CD4-positive, alpha-beta memory T cell (primary cell): ENCODE results near the gene PLCG1. TPM values are rescaled to one million over a fixed set of nuclear protein-coding genes. Genes with fewer than 3 reads are reported as not detected.

Source experiments
- CTCF ChIA-PET: fragments of 350-600 bp; sonication (Branson Sonifier 250); formaldehyde crosslinking; loops from one replicate; lab custom pipeline; 2021; ENCODE audit warnings: inconsistent platforms; ENCODE audit not compliant: partially characterized antibody; lab: Charles Lee
- POLR2A ChIA-PET: fragments of 350-600 bp; sonication (Branson Sonifier 250); formaldehyde crosslinking; loops from one replicate; lab custom pipeline; 2021; ENCODE audit not compliant: partially characterized antibody; lab: Charles Lee
- DNase-seq, 5 donors: peaks; one replicate each; pipeline versions ENCODE4 v3.0.0 to v3.0.0-alpha.2; 2020 to 2022; ENCODE audit warnings: mixed read lengths in 1 of 5
- H3K27ac ChIP-seq: one replicate; pipeline ENCODE4 v1.7.0; 2013; ENCODE audit warnings: low read depth, low read length
- H3K27me3 ChIP-seq: 2 replicates; pipeline ENCODE4 v1.7.0; 2013; ENCODE audit warnings: mild to moderate bottlenecking, low read length, moderate library complexity; ENCODE audit not compliant: insufficient read depth
- H3K36me3 ChIP-seq: 2 replicates; pipeline ENCODE4 v1.7.0; 2013; ENCODE audit warnings: mild to moderate bottlenecking, low read length, moderate library complexity; ENCODE audit not compliant: insufficient read depth
- H3K4me1 ChIP-seq: 2 replicates; pipeline ENCODE4 v1.7.0; 2013; ENCODE audit warnings: mild to moderate bottlenecking, low read length, moderate library complexity; ENCODE audit not compliant: insufficient read depth
- H3K4me3 ChIP-seq, 2 donors: one replicate each; pipeline ENCODE4 v1.7.0; 2013; ENCODE audit warnings: low read length in 2 of 2, mild to moderate bottlenecking in 1 of 2
- H3K9me3 ChIP-seq, 2 donors: one replicate each; pipeline ENCODE4 v1.7.0; 2013; ENCODE audit warnings: low read length in 2 of 2, control low read depth in 1 of 2; ENCODE audit not compliant: control insufficient read depth in 1 of 2
- H3K27ac Mint-ChIP-seq, 7 donors: one replicate each; pipeline ENCODE4 v1.8.0; 2020 to 2021; ENCODE audit warnings: mixed read lengths in 7 of 7, mild to moderate bottlenecking in 6 of 7, inconsistent platforms in 3 of 7, moderate library complexity in 3 of 7
- H3K27me3 Mint-ChIP-seq, 2 donors: one replicate each; pipeline ENCODE4 v1.8.0; 2020 to 2021; ENCODE audit warnings: mixed read lengths in 2 of 2
- H3K36me3 Mint-ChIP-seq, 2 donors: one replicate each; pipeline ENCODE4 v1.8.0; 2020 to 2021; ENCODE audit warnings: mixed read lengths in 2 of 2, inconsistent platforms in 1 of 2, mild to moderate bottlenecking in 1 of 2
- H3K4me1 Mint-ChIP-seq, 4 donors: one replicate each; pipeline ENCODE4 v1.8.0; 2020 to 2021; ENCODE audit warnings: mixed read lengths in 4 of 4, mild to moderate bottlenecking in 1 of 4
- H3K4me3 Mint-ChIP-seq, 8 donors: one replicate each; pipeline ENCODE4 v1.8.0; 2020 to 2021; ENCODE audit warnings: mixed read lengths in 8 of 8, mild to moderate bottlenecking in 7 of 8, moderate library complexity in 6 of 8, inconsistent platforms in 3 of 8
- H3K9me3 Mint-ChIP-seq, 8 donors: one replicate each; pipeline ENCODE4 v1.8.0; 2020 to 2021; ENCODE audit warnings: mixed read lengths in 8 of 8, mild to moderate bottlenecking in 5 of 8, inconsistent platforms in 3 of 8, moderate library complexity in 1 of 8
- intact Hi-C: fragments of 100-400 bp; cut with micrococcal nuclease; formaldehyde crosslinking; loops from one replicate; pipeline ENCODE4 v1.15.1; 2023
- polyA plus RNA-seq, 2 donors: library from polyadenylated mRNA; unstranded; fragments of 300-500 nt; fragmentation: Illumina TruSeq; gene quantifications; one replicate each; pipeline ENCODE4 v1.2.3, GENCODE V29; 2021
- total RNA-seq, 2 experiments: library from RNA; stranded (reverse); gene quantifications; one replicate each; pipeline ENCODE4 v1.2.3, GENCODE V29; 2021

Gene PLCG1
- total and polyA plus RNA-seq, 4 experiments from 2014 or later: 22.8 to 320 (median 194) TPM

DNA sequence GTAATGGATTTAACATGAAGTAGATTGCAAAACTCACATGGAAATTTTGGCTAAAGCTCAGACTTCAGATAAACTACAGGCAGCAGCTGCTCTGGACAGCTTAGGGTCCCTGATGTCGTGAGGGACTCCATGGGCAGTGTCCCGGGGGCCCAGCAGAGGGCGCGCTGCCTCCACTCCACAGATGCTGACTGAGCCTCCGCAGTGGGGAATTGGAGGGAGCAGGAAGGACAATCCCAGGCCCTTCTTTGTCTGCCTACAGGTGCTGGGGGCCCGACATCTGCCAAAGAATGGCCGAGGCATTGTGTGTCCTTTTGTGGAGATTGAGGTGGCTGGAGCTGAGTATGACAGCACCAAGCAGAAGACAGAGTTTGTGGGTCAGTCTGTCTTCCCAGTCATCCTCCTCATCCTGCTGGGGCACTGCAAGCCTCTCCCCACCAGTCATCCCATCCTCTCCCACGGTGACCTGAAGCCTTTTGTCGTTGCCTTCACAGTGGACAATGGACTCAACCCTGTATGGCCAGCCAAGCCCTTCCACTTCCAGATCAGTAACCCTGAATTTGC lies 35.9 kb downstream of the PLCG1 start:
- no peak overlapping the region for H3K27ac ChIP-seq
- H3K27me3 Mint-ChIP-seq: no peaks in the 10 kb centered on the region
- no peaks in the 10 kb centered on the region for H3K9me3 ChIP-seq
- H3K4me1 ChIP-seq: no peaks in the 10 kb centered on the region
- peak; percentile 50 to 61 (median 54) for DNase-seq
- peaks cover 37 to 86% of the 10 kb centered on the region in 2 donors for H3K36me3 Mint-ChIP-seq
- ChIA-PET POLR2A (interaction anchor here (1.4 to 8.8 kb wide), 4 partner anchors 15 to 38 kb away, joined by 4 to 70 read pairs (median 14); partner anchors contain the start of gene PLCG1), CTCF (interaction anchor here (0.6 to 3.9 kb wide), 37 partner anchors 8 to 238 kb away, joined by 3 to 69 read pairs (median 5); partner anchors contain the start of genes LPIN3 and PLCG1)
- H3K9me3 Mint-ChIP-seq: no peaks in the 10 kb centered on the region
- peaks cover 78% of the 10 kb centered on the region for H3K36me3 ChIP-seq
- no peaks in the 10 kb centered on the region for H3K27me3 ChIP-seq
- H3K4me3 Mint-ChIP-seq: no peak overlapping the region
- peaks cover 0 to 29% (median 13%) of the 10 kb centered on the region in 4 donors for H3K4me1 Mint-ChIP-seq
- H3K27ac Mint-ChIP-seq: peak overlapping the region in 6 of 7 donors; percentile 8 to 82 (median 56)
- intact Hi-C loops: loop anchor here (1.0 kb wide), 3 partner anchors 38 to 167 kb away; partner anchors contain the start of gene LPIN3
- no peak overlapping the region for H3K4me3 ChIP-seq

DNA sequence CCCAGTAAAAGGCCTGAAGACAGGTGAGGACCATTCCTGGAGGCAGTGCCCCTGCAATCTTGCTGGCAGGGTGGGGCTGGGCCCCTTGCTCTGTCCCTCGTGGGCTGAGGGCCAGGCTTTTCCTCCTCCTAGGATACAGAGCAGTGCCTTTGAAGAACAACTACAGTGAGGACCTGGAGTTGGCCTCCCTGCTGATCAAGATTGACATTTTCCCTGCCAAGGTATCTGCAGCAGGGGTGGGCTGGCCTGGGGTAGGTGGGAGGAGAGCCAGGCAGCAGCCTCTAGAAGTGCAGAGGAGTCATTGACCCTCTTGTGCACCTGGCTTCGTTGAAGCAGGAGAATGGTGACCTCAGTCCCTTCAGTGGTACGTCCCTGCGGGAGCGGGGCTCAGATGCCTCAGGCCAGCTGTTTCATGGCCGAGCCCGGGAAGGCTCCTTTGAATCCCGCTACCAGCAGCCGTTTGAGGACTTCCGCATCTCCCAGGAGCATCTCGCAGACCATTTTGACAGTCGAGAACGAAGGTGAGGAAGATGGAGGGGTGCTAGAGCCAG lies 36.5 kb downstream of the PLCG1 start:
- Mint-ChIP-seq H3K27me3 (no peaks in the 10 kb centered on the region), H3K27ac (peak overlapping the region in 6 of 7 donors; percentile 29 to 68 (median 56)), H3K9me3 (no peaks in the 10 kb centered on the region), H3K4me1 (peaks cover 0 to 29% (median 13%) of the 10 kb centered on the region in 4 donors), H3K36me3 (peaks cover 37 to 82% of the 10 kb centered on the region in 2 donors), H3K4me3 (no peak overlapping the region)
- Histone ChIP-seq H3K27ac (no peak overlapping the region), H3K36me3 (peaks cover 72% of the 10 kb centered on the region), H3K4me1 (no peaks in the 10 kb centered on the region), H3K9me3 (no peaks in the 10 kb centered on the region), H3K27me3 (no peaks in the 10 kb centered on the region), H3K4me3 (no peak overlapping the region)
- ChIA-PET CTCF (interaction anchor here (0.6 to 3.9 kb wide), 17 partner anchors 9 to 205 kb away, joined by 3 to 69 read pairs (median 7); partner anchors contain the start of genes LPIN3 and PLCG1), POLR2A (interaction anchor here (1.4 to 8.8 kb wide), 3 partner anchors 16 to 39 kb away, joined by 5 to 70 read pairs (median 22); partner anchors contain the start of gene PLCG1)
- DNase-seq: no peak
- intact Hi-C loops: loop anchor here (1.0 kb wide), 3 partner anchors 39 to 166 kb away; partner anchors contain the start of gene LPIN3

DNA sequence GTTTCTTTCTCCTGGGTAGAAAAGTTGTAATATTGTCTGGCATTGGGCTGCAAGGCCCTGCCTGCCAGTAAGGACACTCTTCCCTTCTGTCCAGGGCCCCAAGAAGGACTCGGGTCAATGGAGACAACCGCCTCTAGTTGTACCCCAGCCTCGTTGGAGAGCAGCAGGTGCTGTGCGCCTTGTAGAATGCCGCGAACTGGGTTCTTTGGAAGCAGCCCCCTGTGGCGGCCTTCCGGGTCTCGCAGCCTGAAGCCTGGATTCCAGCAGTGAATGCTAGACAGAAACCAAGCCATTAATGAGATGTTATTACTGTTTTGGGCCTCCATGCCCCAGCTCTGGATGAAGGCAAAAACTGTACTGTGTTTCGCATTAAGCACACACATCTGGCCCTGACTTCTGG lies 37.0 kb downstream of the PLCG1 start:
- no peak overlapping the region for H3K27ac ChIP-seq
- H3K4me1 ChIP-seq: no peaks in the 10 kb centered on the region
- ChIA-PET POLR2A (no interaction called here), CTCF (interaction anchor here (0.9 to 1.5 kb wide), 3 partner anchors 24 to 166 kb away, joined by 3 to 4 read pairs (median 3); partner anchors contain the start of gene LPIN3)
- no peaks in the 10 kb centered on the region for H3K9me3 ChIP-seq
- H3K9me3 Mint-ChIP-seq: no peaks in the 10 kb centered on the region
- H3K27me3 ChIP-seq: no peaks in the 10 kb centered on the region
- intact Hi-C loops: no loop called here
- peaks cover 0 to 29% (median 13%) of the 10 kb centered on the region in 4 donors for H3K4me1 Mint-ChIP-seq
- peak overlapping the region in 5 of 7 donors; percentile 12 to 82 (median 54) for H3K27ac Mint-ChIP-seq
- DNase-seq: no peak
- no peak overlapping the region for H3K4me3 Mint-ChIP-seq
- H3K36me3 ChIP-seq: peaks cover 67% of the 10 kb centered on the region
- no peaks in the 10 kb centered on the region for H3K27me3 Mint-ChIP-seq
- no peak overlapping the region for H3K4me3 ChIP-seq
- H3K36me3 Mint-ChIP-seq: peaks cover 37 to 77% of the 10 kb centered on the region in 2 donors

DNA sequence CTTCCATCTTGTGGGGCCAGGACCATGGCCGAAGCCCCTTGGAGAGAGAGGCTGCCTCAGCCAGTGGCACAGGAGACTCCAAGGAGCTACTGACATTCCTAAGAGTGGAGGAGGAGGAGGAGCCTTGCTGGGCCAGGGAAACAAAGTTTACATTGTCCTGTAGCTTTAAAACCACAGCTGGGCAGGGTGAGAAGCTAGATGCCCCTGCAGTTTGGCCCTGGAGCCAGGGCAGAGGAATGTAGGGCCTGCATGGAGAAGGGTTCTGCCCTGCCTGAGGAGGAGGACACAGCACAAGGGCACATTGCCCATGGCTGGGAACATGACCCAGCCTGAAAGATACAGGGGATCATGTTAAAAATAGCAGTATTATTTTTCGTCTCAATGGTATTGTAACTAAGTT lies 37.4 kb downstream of the PLCG1 start:
- intact Hi-C loops: no loop called here
- POLR2A ChIA-PET: interaction anchor here (1.5 kb wide), 1 partner anchor 17 kb away, joined by 4 read pairs; no protein-coding TSS in a partner anchor
- no peak for DNase-seq
- H3K4me3 Mint-ChIP-seq: no peak overlapping the region
- no peaks in the 10 kb centered on the region for H3K27me3 Mint-ChIP-seq
- CTCF ChIA-PET: interaction anchor here (0.9 to 1.6 kb wide), 5 partner anchors 24 to 166 kb away, joined by 3 to 4 read pairs (median 3); partner anchors contain the start of gene LPIN3
- Histone ChIP-seq H3K27ac (no peak overlapping the region), H3K9me3 (no peaks in the 10 kb centered on the region), H3K4me3 (no peak overlapping the region), H3K4me1 (no peaks in the 10 kb centered on the region), H3K36me3 (peaks cover 63% of the 10 kb centered on the region), H3K27me3 (no peaks in the 10 kb centered on the region)
- peaks cover 37 to 73% of the 10 kb centered on the region in 2 donors for H3K36me3 Mint-ChIP-seq
- peaks cover 0 to 29% (median 11%) of the 10 kb centered on the region in 4 donors for H3K4me1 Mint-ChIP-seq
- no peaks in the 10 kb centered on the region for H3K9me3 Mint-ChIP-seq
- peak overlapping the region in 6 of 7 donors; percentile 12 to 82 (median 51) for H3K27ac Mint-ChIP-seq

DNA sequence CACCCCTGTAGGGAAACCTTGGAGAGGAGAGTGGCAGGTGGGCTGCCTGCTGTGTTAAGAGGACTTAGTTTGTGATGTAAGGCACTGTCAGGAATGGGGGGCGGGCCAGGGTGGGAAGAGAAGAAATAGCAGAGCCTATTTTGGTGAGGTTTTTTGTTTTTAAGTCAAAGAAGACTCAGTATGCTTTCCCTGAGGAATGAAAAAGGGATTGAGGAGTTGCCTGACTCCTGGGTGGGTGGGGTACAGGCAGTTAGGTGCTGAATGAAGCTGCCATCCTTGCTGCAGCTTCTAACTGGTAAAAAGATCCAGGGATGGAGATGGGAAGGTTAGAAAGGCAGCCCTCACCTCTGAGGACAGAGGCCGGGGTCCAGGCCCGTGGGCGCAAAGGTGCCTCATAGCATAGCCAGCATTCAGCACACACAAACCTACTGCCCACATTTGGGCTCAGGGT lies 37.9 kb downstream of the PLCG1 start:
- POLR2A ChIA-PET: interaction anchor here (1.5 kb wide), 1 partner anchor 17 kb away, joined by 4 read pairs; no protein-coding TSS in a partner anchor
- no peak overlapping the region for H3K4me3 Mint-ChIP-seq
- CTCF ChIA-PET: interaction anchor here (0.9 to 1.6 kb wide), 4 partner anchors 25 to 165 kb away, joined by 3 to 4 read pairs (median 4); partner anchors contain the start of gene LPIN3
- Histone ChIP-seq H3K36me3 (peaks cover 59% of the 10 kb centered on the region), H3K9me3 (no peaks in the 10 kb centered on the region), H3K4me1 (no peaks in the 10 kb centered on the region), H3K4me3 (no peak overlapping the region), H3K27ac (no peak overlapping the region), H3K27me3 (no peaks in the 10 kb centered on the region)
- peaks cover 0 to 27% (median 10%) of the 10 kb centered on the region in 4 donors for H3K4me1 Mint-ChIP-seq
- H3K27ac Mint-ChIP-seq: peak overlapping the region in 4 of 7 donors; percentile 29 to 75 (median 55)
- no peaks in the 10 kb centered on the region for H3K9me3 Mint-ChIP-seq
- H3K36me3 Mint-ChIP-seq: peaks cover 34 to 69% of the 10 kb centered on the region in 2 donors
- H3K27me3 Mint-ChIP-seq: no peaks in the 10 kb centered on the region
- DNase-seq: no peak
- intact Hi-C loops: no loop called here

DNA sequence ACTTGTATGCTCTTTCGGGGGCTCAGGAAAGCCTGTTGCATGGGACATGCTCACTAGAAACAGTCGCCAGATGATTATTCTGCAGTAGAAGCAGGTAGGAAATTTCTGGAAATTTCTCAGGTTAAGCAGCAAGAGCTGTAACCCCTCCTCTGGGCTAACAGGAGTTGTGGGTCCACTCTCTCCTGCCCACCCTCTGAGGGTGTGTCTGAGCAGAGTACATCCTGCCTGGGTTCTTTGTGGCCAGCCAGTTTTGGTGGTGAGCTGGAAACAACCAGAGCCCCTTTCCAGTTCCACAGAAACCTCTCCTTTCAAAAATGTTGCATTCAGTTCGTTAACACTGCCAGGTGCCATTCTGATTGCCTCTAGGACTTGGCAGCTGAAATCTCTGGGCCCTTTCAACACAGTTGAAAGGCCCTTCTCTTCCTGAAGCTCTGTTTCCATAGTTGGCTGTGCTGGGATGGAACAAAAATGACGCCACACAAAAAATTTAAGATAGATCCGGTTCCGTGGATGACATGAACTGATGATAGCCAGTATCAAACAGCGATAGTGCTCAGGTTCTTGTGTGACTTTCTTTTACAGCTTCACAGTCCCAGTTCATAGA lies 38.5 kb downstream of the PLCG1 start:
- Mint-ChIP-seq H3K4me3 (no peak overlapping the region), H3K27me3 (no peaks in the 10 kb centered on the region), H3K4me1 (peaks cover 2 to 21% (median 4%) of the 10 kb centered on the region in 4 donors), H3K27ac (peak overlapping the region in 6 of 7 donors; percentile 0 to 80 (median 60)), H3K9me3 (no peaks in the 10 kb centered on the region), H3K36me3 (peaks cover 28 to 63% of the 10 kb centered on the region in 2 donors)
- Histone ChIP-seq H3K4me3 (no peak overlapping the region), H3K4me1 (no peaks in the 10 kb centered on the region), H3K36me3 (peaks cover 53% of the 10 kb centered on the region), H3K9me3 (no peaks in the 10 kb centered on the region), H3K27ac (no peak overlapping the region), H3K27me3 (no peaks in the 10 kb centered on the region)
- intact Hi-C loops: no loop called here
- DNase-seq: no peak
- ChIA-PET POLR2A (interaction anchor here (1.5 kb wide), 1 partner anchor 18 kb away, joined by 4 read pairs; no protein-coding TSS in a partner anchor), CTCF (interaction anchor here (0.9 to 1.6 kb wide), 3 partner anchors 40 to 162 kb away, joined by 3 to 4 read pairs (median 4); no protein-coding TSS in a partner anchor)
